HG03521 (cell line): ENCODE data around the gene INTS2.
"Not testable (repeated sequence)": the region's sequence is repeated elsewhere in the genome, so short reads cannot be mapped to it uniquely, and the experiment has no call there.

Experiments
- ATAC-seq: cut with Tn5 transposase; IDR thresholded peaks from one replicate; pipeline ENCODE4 v1.9.1; 2021; ENCODE audit warnings: mild to moderate bottlenecking, moderate library complexity; ENCODE audit not compliant: unreplicated experiment

The INTS2 gene

GRCh38 chr17:61894310-61894709 lies 33.5 kb downstream of the INTS2 start:
- not testable (repeated sequence) for ATAC-seq

GRCh38 chr17:61887733-61888132 lies 40.0 kb downstream of the INTS2 start:
- ATAC-seq: not testable (repeated sequence)

- ATAC-seq: not testable (repeated sequence)
Measured at GRCh38 chr17:61885865-61886264, 41.9 kb downstream of the INTS2 start.

GRCh38 chr17:61884864-61885263 lies 42.9 kb downstream of the INTS2 start:
- ATAC-seq: no peak

- ATAC-seq: no peak
Measured at GRCh38 chr17:61880589-61881102, 47.1 kb downstream of the INTS2 start.

GRCh38 chr17:61878984-61879612 lies 48.7 kb downstream of the INTS2 start:
- ATAC-seq: no peak

- no peak for ATAC-seq
Measured at GRCh38 chr17:61878520-61878919, 49.3 kb downstream of the INTS2 start.

- no peak for ATAC-seq
Measured at GRCh38 chr17:61877837-61878236, 49.9 kb downstream of the INTS2 start.

- no peak for ATAC-seq
Measured at GRCh38 chr17:61875804-61876203, 52.0 kb downstream of the INTS2 start.

GRCh38 chr17:61875285-61875684 lies 52.5 kb downstream of the INTS2 start:
- ATAC-seq: no peak

- no peak for ATAC-seq
Measured at GRCh38 chr17:61874075-61874474, 53.7 kb downstream of the INTS2 start.

- no peak for ATAC-seq
Measured at GRCh38 chr17:61872099-61872498, 55.7 kb downstream of the INTS2 start.

- no peak for ATAC-seq
Measured at GRCh38 chr17:61869138-61869537, 58.6 kb downstream of the INTS2 start.

- ATAC-seq: no peak
Measured at GRCh38 chr17:61868074-61868473, 59.7 kb downstream of the INTS2 start.

- no peak for ATAC-seq
Measured at GRCh38 chr17:61867033-61867432, 60.7 kb downstream of the INTS2 start.

GRCh38 chr17:61863801-61864126 lies 64.0 kb downstream of the INTS2 start:
- no peak for ATAC-seq

- ATAC-seq: peak; percentile 96
Measured at GRCh38 chr17:61862975-61863800, 64.6 kb downstream of the INTS2 start, which contains the start of gene BRIP1. Gene BRIP1, minus strand, starts transcription at chr17:61863528. Its CDS starts 1,989 bp downstream, at chr17:61861539.

- no peak for ATAC-seq
Measured at GRCh38 chr17:61862105-61862574, 65.6 kb downstream of the INTS2 start.

- not testable (repeated sequence) for ATAC-seq
Measured at GRCh38 chr17:61860397-61860796, 67.4 kb downstream of the INTS2 start.

- no peak for ATAC-seq
Measured at GRCh38 chr17:61856035-61856434, 71.7 kb downstream of the INTS2 start.

- no peak for ATAC-seq
Measured at GRCh38 chr17:61852857-61853256, 74.9 kb downstream of the INTS2 start.

GRCh38 chr17:61849674-61850073 lies 78.1 kb downstream of the INTS2 start:
- no peak for ATAC-seq
